Peyer's patch (tissue), 4 donors: ENCODE data around the gene PLAC1. TPM values are rescaled to one million over a fixed set of nuclear protein-coding genes. Genes with fewer than 3 reads are reported as not detected.

Experiments used
- DNase-seq, 3 donors: peaks; one replicate each; pipeline ENCODE4 v3.0.0-alpha.2; 2017 to 2019
- H3K27ac ChIP-seq, 4 donors: fragments of 200-600 bp; sonication (generic); one replicate each; pipeline ENCODE4 v1.5.1; 2016 to 2019
- H3K27me3 ChIP-seq, 2 donors: fragments of 200-600 bp; sonication (generic); one replicate each; pipeline ENCODE4 v1.5.1; 2019
- H3K36me3 ChIP-seq, 3 donors: fragments of 200-600 bp; sonication (generic); one replicate each; pipeline ENCODE4 v1.5.1; 2016 to 2019
- H3K4me1 ChIP-seq, 4 donors: fragments of 200-600 bp; sonication (generic); one replicate each; pipeline ENCODE4 v1.5.1; 2016 to 2019
- H3K4me3 ChIP-seq, 4 donors: fragments of 200-600 bp; sonication (generic); 1 replicate in 3 of 4; 2 replicates in 1 of 4; pipeline ENCODE4 v1.5.1; 2016 to 2019; ENCODE audit warnings: mild to moderate bottlenecking in 1 of 4
- H3K9me3 ChIP-seq, 4 donors: fragments of 200-600 bp; sonication (generic); one replicate each; pipeline ENCODE4 v1.5.1; 2016 to 2019; ENCODE audit warnings: mild to moderate bottlenecking in 1 of 4
- POLR2A ChIP-seq, 2 donors: fragments of 450-650 bp; IDR thresholded peaks; one replicate each; pipeline ENCODE4 v1.5.1; 2017; ENCODE audit warnings: antibody characterized with exemption in 2 of 2, mild to moderate bottlenecking in 2 of 2, moderate library complexity in 2 of 2
- total RNA-seq, 4 donors: library from RNA; depleted of rRNA; stranded (reverse); fragments of >200 nt; gene quantifications; one replicate each; pipeline ENCODE4 v1.1.0, GENCODE V29; 2016
- TF ChIP-seq, protein P1 (sequence below), 6 experiments: fragments of 450-650 bp in 4 of 6; fragments of 200-600 bp in 2 of 6; sonication (generic) in 1 of 6; IDR thresholded peaks; one replicate each; pipeline ENCODE4 v1.5.1; 2017 to 2019; ENCODE audit warnings: antibody characterized with exemption in 6 of 6, mild to moderate bottlenecking in 3 of 6, moderate library complexity in 1 of 6

The PLAC1 gene
- total RNA-seq, 4 donors from 2014 or later: not detected

- no peak for TF ChIP-seq POLR2A (IDR thresholded peaks at IDR 0.05)
- TF ChIP-seq, protein P1, sequence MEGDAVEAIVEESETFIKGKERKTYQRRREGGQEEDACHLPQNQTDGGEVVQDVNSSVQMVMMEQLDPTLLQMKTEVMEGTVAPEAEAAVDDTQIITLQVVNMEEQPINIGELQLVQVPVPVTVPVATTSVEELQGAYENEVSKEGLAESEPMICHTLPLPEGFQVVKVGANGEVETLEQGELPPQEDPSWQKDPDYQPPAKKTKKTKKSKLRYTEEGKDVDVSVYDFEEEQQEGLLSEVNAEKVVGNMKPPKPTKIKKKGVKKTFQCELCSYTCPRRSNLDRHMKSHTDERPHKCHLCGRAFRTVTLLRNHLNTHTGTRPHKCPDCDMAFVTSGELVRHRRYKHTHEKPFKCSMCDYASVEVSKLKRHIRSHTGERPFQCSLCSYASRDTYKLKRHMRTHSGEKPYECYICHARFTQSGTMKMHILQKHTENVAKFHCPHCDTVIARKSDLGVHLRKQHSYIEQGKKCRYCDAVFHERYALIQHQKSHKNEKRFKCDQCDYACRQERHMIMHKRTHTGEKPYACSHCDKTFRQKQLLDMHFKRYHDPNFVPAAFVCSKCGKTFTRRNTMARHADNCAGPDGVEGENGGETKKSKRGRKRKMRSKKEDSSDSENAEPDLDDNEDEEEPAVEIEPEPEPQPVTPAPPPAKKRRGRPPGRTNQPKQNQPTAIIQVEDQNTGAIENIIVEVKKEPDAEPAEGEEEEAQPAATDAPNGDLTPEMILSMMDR (IDR thresholded peaks at IDR 0.05): no peak
- no peaks in the 10 kb centered on the region for H3K36me3 ChIP-seq
- no peak overlapping the region for H3K27ac ChIP-seq
- no peaks in the 10 kb centered on the region for H3K27me3 ChIP-seq
- H3K9me3 ChIP-seq: no peaks in the 10 kb centered on the region
- no peaks in the 10 kb centered on the region for H3K4me1 ChIP-seq
- no peak overlapping the region for H3K4me3 ChIP-seq
- DNase-seq: no peak
Measured at GRCh38 chrX:134676436-134676835, 18.2 kb upstream of the PLAC1 start.

DNA sequence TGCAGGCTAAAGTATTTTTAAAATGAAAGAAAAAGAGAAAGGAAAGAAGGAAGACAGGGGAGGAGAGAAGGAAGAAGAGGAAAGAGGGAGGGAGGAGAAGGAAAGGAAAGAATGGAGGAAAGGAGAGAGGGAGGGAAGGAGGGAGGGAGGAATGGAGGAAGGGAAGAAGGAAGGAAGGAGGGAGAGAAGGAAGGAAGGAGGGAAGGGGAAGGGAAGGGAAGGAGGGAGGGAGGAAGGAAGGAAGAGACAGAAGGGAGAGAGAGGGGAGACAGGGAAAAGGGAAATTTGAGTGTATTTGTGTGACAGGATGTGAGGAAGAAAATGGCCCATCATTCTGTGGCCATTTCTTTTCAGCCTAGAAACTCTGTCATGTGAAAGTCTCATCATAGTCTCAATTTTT lies 14.9 kb upstream of the PLAC1 start:
- peaks cover 0 to 3% (median 0%) of the 10 kb centered on the region in 4 donors for H3K9me3 ChIP-seq
- no peaks in the 10 kb centered on the region for H3K36me3 ChIP-seq
- TF ChIP-seq, protein P1 (IDR thresholded peaks at IDR 0.05): no peak
- no peak for TF ChIP-seq POLR2A (IDR thresholded peaks at IDR 0.05)
- H3K4me3 ChIP-seq: no peak overlapping the region
- H3K4me1 ChIP-seq: no peaks in the 10 kb centered on the region
- H3K27me3 ChIP-seq: no peaks in the 10 kb centered on the region
- no peak overlapping the region for H3K27ac ChIP-seq
- DNase-seq: no peak

DNA sequence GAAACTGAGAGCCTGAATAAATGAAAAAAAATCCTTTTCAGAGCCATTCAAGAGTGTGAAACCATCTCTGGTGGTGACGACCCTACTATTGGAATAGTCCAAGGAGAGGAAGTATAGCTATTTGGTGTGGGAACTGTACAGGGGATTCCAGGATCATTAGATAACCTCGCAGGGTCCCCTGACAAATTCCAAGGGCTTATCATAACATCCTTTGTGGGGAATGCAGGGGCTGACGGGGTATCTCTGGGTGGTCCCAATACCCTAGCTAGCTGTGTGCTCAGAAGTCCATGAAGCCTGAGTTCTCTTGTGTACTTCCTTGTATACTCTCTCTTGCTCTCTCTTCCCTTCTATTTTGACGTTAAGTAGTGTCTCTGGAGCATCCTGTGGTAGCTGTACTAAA lies 13.8 kb upstream of the PLAC1 start:
- DNase-seq: no peak
- Histone ChIP-seq H3K27ac (no peak overlapping the region), H3K9me3 (peaks cover 0 to 3% (median 0%) of the 10 kb centered on the region in 4 donors), H3K36me3 (no peaks in the 10 kb centered on the region), H3K4me1 (no peaks in the 10 kb centered on the region), H3K27me3 (no peaks in the 10 kb centered on the region), H3K4me3 (no peak overlapping the region)
- TF ChIP-seq POLR2A (IDR thresholded peaks at IDR 0.05): no peak
- TF ChIP-seq, protein P1 (IDR thresholded peaks at IDR 0.05): no peak

GRCh38 chrX:134671294-134671693 lies 13.0 kb upstream of the PLAC1 start:
- DNase-seq: no peak
- TF ChIP-seq, protein P1 (IDR thresholded peaks at IDR 0.05): no peak
- no peak for TF ChIP-seq POLR2A (IDR thresholded peaks at IDR 0.05)
- H3K27me3 ChIP-seq: no peaks in the 10 kb centered on the region
- H3K4me3 ChIP-seq: no peak overlapping the region
- H3K4me1 ChIP-seq: no peaks in the 10 kb centered on the region
- no peaks in the 10 kb centered on the region for H3K36me3 ChIP-seq
- no peak overlapping the region for H3K27ac ChIP-seq
- peaks cover 0 to 3% (median 0%) of the 10 kb centered on the region in 4 donors for H3K9me3 ChIP-seq

- DNase-seq: no peak
- H3K9me3 ChIP-seq: peaks cover 0 to 3% (median 0%) of the 10 kb centered on the region in 4 donors
- no peaks in the 10 kb centered on the region for H3K27me3 ChIP-seq
- no peak overlapping the region for H3K27ac ChIP-seq
- no peaks in the 10 kb centered on the region for H3K4me1 ChIP-seq
- no peak overlapping the region for H3K4me3 ChIP-seq
- TF ChIP-seq, protein P1 (IDR thresholded peaks at IDR 0.05): no peak
- TF ChIP-seq POLR2A (IDR thresholded peaks at IDR 0.05): no peak
- no peaks in the 10 kb centered on the region for H3K36me3 ChIP-seq
Measured at GRCh38 chrX:134670134-134670924, 12.1 kb upstream of the PLAC1 start.
